Naive thymus-derived CD4-positive, alpha-beta T cell (primary cell): ENCODE data around the gene CKAP2L. TPM values are rescaled to one million over a fixed set of nuclear protein-coding genes. Genes with fewer than 3 reads are reported as not detected.

Experiments
- ATAC-seq: fragments of 150-1000 bp; cut with Tn5 transposase; 2 replicates; pipeline ENCODE4 v1.10.0; 2021; ENCODE audit warnings: mild to moderate bottlenecking, moderate library complexity
- CTCF ChIA-PET: fragments of 350-600 bp; sonication (Branson Sonifier 250); formaldehyde crosslinking; loops from one replicate; lab custom pipeline; 2021; ENCODE audit warnings: antibody characterized with exemption; lab: Charles Lee
- POLR2A ChIA-PET: fragments of 350-600 bp; sonication (Branson Sonifier 250); formaldehyde crosslinking; loops from one replicate; lab custom pipeline; 2021; ENCODE audit warnings: antibody characterized with exemption, inconsistent platforms; lab: Charles Lee
- DNase-seq, 9 donors: peaks; one replicate each; pipeline versions ENCODE4 v3.0.0 to v3.0.0-alpha.2; 2020 to 2022; ENCODE audit warnings: mixed read lengths in 1 of 9
- H3K27ac ChIP-seq: one replicate; pipeline ENCODE4 v1.7.0; 2013; ENCODE audit warnings: mild to moderate bottlenecking, low read depth, low read length, moderate library complexity
- H3K27me3 ChIP-seq, 2 donors: one replicate each; pipeline ENCODE4 v1.7.0; 2013; ENCODE audit warnings: low read length in 2 of 2, mild to moderate bottlenecking in 2 of 2, moderate library complexity in 2 of 2; ENCODE audit not compliant: control insufficient read depth in 2 of 2, insufficient read depth in 2 of 2
- H3K36me3 ChIP-seq, 3 experiments: 1 replicate in 2 of 3; 2 replicates in 1 of 3; pipeline ENCODE4 v1.7.0; 2013; ENCODE audit warnings: low read length in 3 of 3, mild to moderate bottlenecking in 3 of 3, moderate library complexity in 1 of 3; ENCODE audit not compliant: insufficient read depth in 3 of 3, control insufficient read depth in 2 of 3
- H3K4me1 ChIP-seq, 2 donors: one replicate each; pipeline ENCODE4 v1.7.0; 2013; ENCODE audit warnings: low read length in 2 of 2, mild to moderate bottlenecking in 2 of 2, moderate library complexity in 1 of 2; ENCODE audit not compliant: control insufficient read depth in 2 of 2, insufficient read depth in 2 of 2
- H3K4me3 ChIP-seq: 2 replicates; pipeline ENCODE4 v1.7.0; 2013; ENCODE audit warnings: mild to moderate bottlenecking, low read length
- H3K9me3 ChIP-seq, 3 experiments: 1 replicate in 2 of 3; 2 replicates in 1 of 3; pipeline ENCODE4 v1.7.0; 2013; ENCODE audit warnings: low read length in 3 of 3; ENCODE audit not compliant: control insufficient read depth in 2 of 3
- H3K27ac Mint-ChIP-seq, 9 donors: one replicate each; pipeline ENCODE4 v1.8.0; 2020 to 2022; ENCODE audit warnings: mixed read lengths in 9 of 9, mild to moderate bottlenecking in 8 of 9, moderate library complexity in 5 of 9, inconsistent platforms in 2 of 9
- H3K27me3 Mint-ChIP-seq, 5 donors: one replicate each; pipeline ENCODE4 v1.8.0; 2021 to 2022; ENCODE audit warnings: mixed read lengths in 5 of 5, mild to moderate bottlenecking in 1 of 5
- H3K36me3 Mint-ChIP-seq, 5 donors: one replicate each; pipeline ENCODE4 v1.8.0; 2020 to 2022; ENCODE audit warnings: mixed read lengths in 5 of 5, mild to moderate bottlenecking in 3 of 5, inconsistent platforms in 1 of 5
- H3K4me1 Mint-ChIP-seq, 7 donors: one replicate each; pipeline ENCODE4 v1.8.0; 2020 to 2022; ENCODE audit warnings: mixed read lengths in 7 of 7, mild to moderate bottlenecking in 3 of 7, inconsistent platforms in 1 of 7
- H3K4me3 Mint-ChIP-seq, 10 donors: one replicate each; pipeline ENCODE4 v1.8.0; 2020 to 2022; ENCODE audit warnings: mild to moderate bottlenecking in 10 of 10, mixed read lengths in 10 of 10, moderate library complexity in 6 of 10, inconsistent platforms in 2 of 10
- H3K9me3 Mint-ChIP-seq, 11 donors: one replicate each; pipeline ENCODE4 v1.8.0; 2020 to 2022; ENCODE audit warnings: mixed read lengths in 11 of 11, mild to moderate bottlenecking in 4 of 11, inconsistent platforms in 1 of 11, moderate library complexity in 1 of 11
- intact Hi-C, 2 donors: fragments of 100-400 bp; cut with micrococcal nuclease; formaldehyde crosslinking; loops; one replicate each; pipeline ENCODE4 v1.15.1; 2023
- polyA plus RNA-seq, 2 donors: library from polyadenylated mRNA; unstranded; fragments of 300-500 nt; fragmentation: Illumina TruSeq; gene quantifications; one replicate each; pipeline ENCODE4 v1.2.3, GENCODE V29; 2021
- total RNA-seq, 6 experiments: library from RNA in 5 of 6; stranded (reverse) in 5 of 6; gene quantifications; 1 replicate in 5 of 6; 2 replicates in 1 of 6; pipeline ENCODE4 v1.2.3 and lab custom pipeline; 2021 to 2026

Gene CKAP2L
- total and polyA plus RNA-seq, 7 experiments from 2014 or later, result 0.69 to 36.2 (median 2.4) TPM; not detected in 4

GRCh38 chr2:112792419-112792818 lies 28.0 kb upstream of the CKAP2L start:
- no peak for DNase-seq
- Histone ChIP-seq H3K27ac (no peak overlapping the region), H3K4me1 (no peaks in the 10 kb centered on the region), H3K4me3 (no peak overlapping the region), H3K9me3 (no peaks in the 10 kb centered on the region), H3K27me3 (no peaks in the 10 kb centered on the region), H3K36me3 (no peaks in the 10 kb centered on the region)
- peaks cover 0 to 10% (median 0%) of the 10 kb centered on the region in 5 donors for H3K27me3 Mint-ChIP-seq
- ChIA-PET POLR2A (no interaction called here), CTCF (no interaction called here)
- intact Hi-C loops, result no loop called here
- no peak overlapping the region for H3K4me3 Mint-ChIP-seq
- no peak for ATAC-seq
- no peak overlapping the region for H3K27ac Mint-ChIP-seq
- peaks cover 0 to 24% (median 0%) of the 10 kb centered on the region in 7 donors for H3K4me1 Mint-ChIP-seq
- H3K9me3 Mint-ChIP-seq, result peaks cover 0 to 6% (median 0%) of the 10 kb centered on the region in 11 donors
- peaks cover 0 to 20% (median 0%) of the 10 kb centered on the region in 5 donors for H3K36me3 Mint-ChIP-seq

GRCh38 chr2:112791693-112792230 lies 27.4 kb upstream of the CKAP2L start:
- no peaks in the 10 kb centered on the region for H3K9me3 ChIP-seq
- H3K36me3 Mint-ChIP-seq, result peaks cover 0 to 22% (median 0%) of the 10 kb centered on the region in 5 donors
- H3K4me3 ChIP-seq, result no peak overlapping the region
- H3K4me3 Mint-ChIP-seq, result no peak overlapping the region
- H3K27ac Mint-ChIP-seq, result no peak overlapping the region
- ChIA-PET CTCF (no interaction called here), POLR2A (no interaction called here)
- no peak for ATAC-seq
- intact Hi-C loops, result no loop called here
- peaks cover 0 to 6% (median 0%) of the 10 kb centered on the region in 11 donors for H3K9me3 Mint-ChIP-seq
- no peaks in the 10 kb centered on the region for H3K36me3 ChIP-seq
- no peaks in the 10 kb centered on the region for H3K27me3 ChIP-seq
- no peak for DNase-seq
- H3K27me3 Mint-ChIP-seq, result peaks cover 0 to 11% (median 0%) of the 10 kb centered on the region in 5 donors
- H3K27ac ChIP-seq, result no peak overlapping the region
- H3K4me1 Mint-ChIP-seq, result peaks cover 0 to 27% (median 0%) of the 10 kb centered on the region in 7 donors
- no peaks in the 10 kb centered on the region for H3K4me1 ChIP-seq

GRCh38 chr2:112791019-112791418 lies 26.6 kb upstream of the CKAP2L start:
- Mint-ChIP-seq H3K4me3 (no peak overlapping the region), H3K4me1 (peaks cover 0 to 27% (median 0%) of the 10 kb centered on the region in 7 donors)
- CTCF ChIA-PET, result no interaction called here

GRCh38 chr2:112790305-112790704 lies 25.9 kb upstream of the CKAP2L start:
- Mint-ChIP-seq H3K4me1 (peaks cover 0 to 22% (median 0%) of the 10 kb centered on the region in 7 donors), H3K36me3 (peaks cover 0 to 19% (median 0%) of the 10 kb centered on the region in 5 donors), H3K27ac (peak overlapping the region in 1 of 9 donors; percentile 4), H3K27me3 (peaks cover 0 to 7% (median 0%) of the 10 kb centered on the region in 5 donors), H3K4me3 (no peak overlapping the region), H3K9me3 (peaks cover 0 to 1% (median 0%) of the 10 kb centered on the region in 11 donors)
- Histone ChIP-seq H3K27me3 (no peaks in the 10 kb centered on the region), H3K36me3 (no peaks in the 10 kb centered on the region), H3K9me3 (no peaks in the 10 kb centered on the region), H3K4me3 (no peak overlapping the region), H3K27ac (no peak overlapping the region), H3K4me1 (no peaks in the 10 kb centered on the region)
- no peak for DNase-seq
- ChIA-PET POLR2A (interaction anchor here (0.6 kb wide), 1 partner anchor 41 kb away, joined by 4 read pairs; no protein-coding TSS in a partner anchor), CTCF (no interaction called here)
- ATAC-seq, result no peak
- intact Hi-C loops, result no loop called here

More at GRCh38 chr2:112791019-112791418, 26.6 kb upstream of the CKAP2L start:
- intact Hi-C loops, result no loop called here
- DNase-seq, result no peak
- Mint-ChIP-seq H3K27ac (no peak overlapping the region), H3K9me3 (peaks cover 0 to 3% (median 0%) of the 10 kb centered on the region in 11 donors), H3K36me3 (peaks cover 0 to 22% (median 0%) of the 10 kb centered on the region in 5 donors), H3K27me3 (peaks cover 0 to 11% (median 0%) of the 10 kb centered on the region in 5 donors)
- Histone ChIP-seq H3K4me3 (no peak overlapping the region), H3K27me3 (no peaks in the 10 kb centered on the region), H3K36me3 (no peaks in the 10 kb centered on the region), H3K9me3 (no peaks in the 10 kb centered on the region), H3K4me1 (no peaks in the 10 kb centered on the region), H3K27ac (no peak overlapping the region)
- no peak for ATAC-seq
- POLR2A ChIA-PET, result no interaction called here

DNA sequence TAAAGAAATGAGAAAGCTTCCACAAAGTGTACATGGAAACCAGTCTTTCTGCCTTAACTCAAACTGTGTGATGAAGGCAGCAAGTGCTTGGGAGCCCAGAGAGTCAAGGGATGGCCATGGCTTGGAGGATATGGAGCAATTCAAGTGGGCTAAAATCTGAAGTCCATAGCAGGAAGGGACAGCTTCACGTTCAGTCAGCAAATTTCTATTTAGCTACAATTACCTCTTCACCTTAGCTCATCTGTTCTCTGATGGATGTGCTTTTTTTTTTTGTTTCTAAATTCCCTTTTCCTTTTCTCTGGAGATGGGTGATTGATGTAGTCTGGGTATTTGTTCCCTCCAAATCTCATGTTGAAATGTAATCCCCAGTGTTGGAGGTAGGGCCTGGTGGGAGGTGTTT lies 24.8 kb upstream of the CKAP2L start:
- no peaks in the 10 kb centered on the region for H3K4me1 ChIP-seq
- Mint-ChIP-seq H3K36me3 (peaks cover 0 to 18% (median 0%) of the 10 kb centered on the region in 5 donors), H3K4me1 (peaks cover 0 to 20% (median 3%) of the 10 kb centered on the region in 7 donors), H3K27ac (no peak overlapping the region), H3K9me3 (peaks cover 0 to 1% (median 0%) of the 10 kb centered on the region in 11 donors), H3K27me3 (peaks cover 3 to 10% (median 7%) of the 10 kb centered on the region in 5 donors), H3K4me3 (no peak overlapping the region)
- no peak for ATAC-seq
- DNase-seq, result no peak
- H3K27ac ChIP-seq, result no peak overlapping the region
- no peaks in the 10 kb centered on the region for H3K27me3 ChIP-seq
- ChIA-PET POLR2A (interaction anchor here (0.8 kb wide), 1 partner anchor 13 kb away, joined by 5 read pairs; no protein-coding TSS in a partner anchor), CTCF (no interaction called here)
- no peaks in the 10 kb centered on the region for H3K9me3 ChIP-seq
- no peak overlapping the region for H3K4me3 ChIP-seq
- intact Hi-C loops, result no loop called here
- H3K36me3 ChIP-seq, result no peaks in the 10 kb centered on the region

- no peak overlapping the region for H3K27ac ChIP-seq
- Mint-ChIP-seq H3K36me3 (peaks cover 0 to 17% (median 0%) of the 10 kb centered on the region in 5 donors), H3K27me3 (peaks cover 5 to 15% (median 7%) of the 10 kb centered on the region in 5 donors), H3K4me1 (peaks cover 0 to 20% (median 0%) of the 10 kb centered on the region in 7 donors), H3K4me3 (no peak overlapping the region), H3K9me3 (peaks cover 0 to 1% (median 0%) of the 10 kb centered on the region in 11 donors), H3K27ac (no peak overlapping the region)
- no peak overlapping the region for H3K4me3 ChIP-seq
- H3K36me3 ChIP-seq, result no peaks in the 10 kb centered on the region
- H3K4me1 ChIP-seq, result no peaks in the 10 kb centered on the region
- no peaks in the 10 kb centered on the region for H3K9me3 ChIP-seq
- ChIA-PET CTCF (no interaction called here), POLR2A (interaction anchor here (0.8 kb wide), 1 partner anchor 12 kb away, joined by 5 read pairs; no protein-coding TSS in a partner anchor)
- no peak for DNase-seq
- H3K27me3 ChIP-seq, result no peaks in the 10 kb centered on the region
- no peak for ATAC-seq
- intact Hi-C loops, result no loop called here
Measured at GRCh38 chr2:112788653-112789052, 24.2 kb upstream of the CKAP2L start.
